ENCODE results near the gene C4orf50.
"Not testable (repeated sequence)": the region's sequence is repeated elsewhere in the genome, so short reads cannot be mapped to it uniquely, and the experiment has no call there.

The C4orf50 gene

DNA sequence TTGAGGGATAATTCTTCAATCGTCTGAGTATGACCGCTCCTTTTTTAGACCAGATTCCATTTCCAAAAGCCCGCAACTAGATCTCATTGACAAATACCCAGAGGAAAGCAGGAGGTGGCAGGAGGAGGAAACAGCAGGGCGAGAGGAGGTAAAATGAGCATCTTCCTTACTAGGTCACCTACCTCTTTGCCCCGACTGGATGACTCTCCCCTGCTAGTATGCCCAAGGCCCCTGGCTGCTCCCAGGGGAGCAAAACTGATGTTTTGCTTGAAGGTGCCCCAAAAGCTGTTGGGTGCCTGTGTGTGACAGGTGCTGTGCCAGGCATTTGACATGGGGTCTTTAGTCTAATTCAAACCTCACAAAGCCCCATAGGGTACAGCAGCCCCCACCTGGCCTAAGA lies 48.9 kb downstream of the C4orf50 start:
- DNase-seq (ENCODE audit: low read depth in 2 of 2) = no peak

DNA sequence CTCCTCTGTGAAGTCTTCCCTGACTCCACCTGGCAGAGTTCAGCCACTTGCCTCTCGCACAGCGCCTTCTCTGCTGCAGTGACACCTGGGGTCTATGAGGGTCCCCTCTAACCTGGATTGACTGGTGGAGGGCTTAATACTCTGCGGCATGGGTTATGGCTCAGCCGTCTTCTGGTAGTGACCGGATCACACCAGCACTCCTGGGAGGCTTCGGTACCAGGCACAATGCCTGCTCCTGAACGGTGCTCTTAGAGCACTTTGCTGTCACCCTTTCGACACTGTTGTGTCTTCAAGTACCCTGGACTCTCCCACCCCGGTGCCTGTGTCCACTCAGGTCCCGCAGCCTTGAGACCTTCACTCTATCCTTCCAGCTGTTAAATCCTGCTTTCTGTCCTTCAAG lies 50.0 kb downstream of the C4orf50 start:
- no peak for DNase-seq (ENCODE audit: low read depth in 2 of 2)

DNA sequence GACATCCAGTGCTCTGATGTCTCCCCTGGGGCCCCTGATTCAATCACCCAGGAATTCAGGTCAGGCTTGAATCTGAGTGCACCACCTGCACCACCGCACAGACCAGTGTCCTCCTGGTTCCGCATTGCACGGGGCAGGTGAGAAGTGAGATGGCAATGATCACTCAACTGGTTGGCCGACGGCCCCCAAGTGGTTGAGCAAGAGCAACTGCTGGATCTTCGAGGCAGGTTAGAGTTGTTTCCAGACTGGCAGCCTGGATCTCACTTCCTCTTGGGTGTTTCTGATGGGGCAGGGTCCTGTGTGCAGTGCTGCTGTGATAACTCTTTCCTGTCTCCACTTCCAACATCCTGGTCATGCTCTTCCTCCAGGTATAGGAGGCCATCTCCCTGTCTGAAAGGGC lies 50.4 kb downstream of the C4orf50 start:
- DNase-seq (ENCODE audit: low read depth in 2 of 2) = no peak

DNA sequence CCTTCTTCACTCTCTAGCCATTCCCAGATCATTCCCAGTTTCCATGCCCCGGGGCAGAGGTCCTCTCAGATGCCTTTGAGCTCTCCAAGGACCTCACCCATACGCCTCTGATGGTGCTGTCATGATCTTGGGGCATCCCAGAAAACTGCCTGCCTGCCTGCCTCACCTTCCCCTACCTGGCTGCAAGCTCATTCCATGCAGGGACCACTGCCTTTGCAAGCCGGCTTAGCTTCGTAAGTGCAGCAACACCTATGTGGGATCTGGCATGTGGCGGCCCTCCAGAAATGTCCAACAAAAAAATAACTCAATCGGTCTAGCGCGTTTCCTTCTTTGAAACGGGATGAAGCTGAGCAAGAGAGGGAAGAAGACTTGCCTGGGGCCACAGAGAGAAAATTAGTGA lies 53.0 kb downstream of the C4orf50 start:
- DNase-seq (ENCODE audit: low read depth in 2 of 2) = no peak

DNA sequence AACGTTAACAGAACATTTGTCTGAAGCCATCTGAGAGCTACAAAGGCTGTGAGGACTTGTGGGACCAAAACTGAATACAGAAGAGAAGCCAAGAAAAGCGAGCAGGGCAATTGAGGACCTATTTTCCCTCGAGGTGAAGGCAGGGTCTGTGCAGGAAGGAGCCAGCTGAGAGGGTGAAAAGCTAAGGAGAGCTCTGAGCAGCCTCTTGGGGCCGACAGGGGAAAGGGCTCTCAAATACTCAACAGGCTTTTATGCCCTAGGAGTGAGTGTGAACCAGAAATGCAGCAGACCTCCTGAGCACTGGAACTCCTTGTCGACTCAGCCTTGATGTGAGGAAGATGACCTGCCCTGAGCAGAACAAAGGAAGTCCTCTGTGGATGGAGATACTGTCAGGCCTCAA lies 54.2 kb downstream of the C4orf50 start:
- no peak for DNase-seq (ENCODE audit: low read depth in 2 of 2)

DNA sequence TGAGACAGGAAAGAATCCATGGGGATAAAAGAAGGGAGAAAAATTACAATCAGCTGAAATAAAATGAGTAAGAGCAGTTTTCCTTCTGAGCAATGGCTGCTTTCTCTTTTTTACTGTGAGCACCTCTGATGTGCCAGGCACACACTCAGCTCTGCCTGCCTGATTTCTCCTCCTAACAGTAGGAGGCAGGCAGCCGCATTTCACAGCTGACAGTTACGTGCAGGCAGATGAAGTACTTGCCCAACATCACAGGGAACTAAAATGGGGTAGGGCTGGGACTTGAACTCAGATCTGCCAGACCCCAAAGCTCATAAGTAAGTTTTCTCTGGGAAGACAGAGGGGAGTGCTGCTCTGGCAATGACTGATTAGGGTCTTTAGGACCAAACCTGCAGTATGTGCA lies 54.6 kb downstream of the C4orf50 start:
- DNase-seq (ENCODE audit: low read depth in 2 of 2) = no peak

DNA sequence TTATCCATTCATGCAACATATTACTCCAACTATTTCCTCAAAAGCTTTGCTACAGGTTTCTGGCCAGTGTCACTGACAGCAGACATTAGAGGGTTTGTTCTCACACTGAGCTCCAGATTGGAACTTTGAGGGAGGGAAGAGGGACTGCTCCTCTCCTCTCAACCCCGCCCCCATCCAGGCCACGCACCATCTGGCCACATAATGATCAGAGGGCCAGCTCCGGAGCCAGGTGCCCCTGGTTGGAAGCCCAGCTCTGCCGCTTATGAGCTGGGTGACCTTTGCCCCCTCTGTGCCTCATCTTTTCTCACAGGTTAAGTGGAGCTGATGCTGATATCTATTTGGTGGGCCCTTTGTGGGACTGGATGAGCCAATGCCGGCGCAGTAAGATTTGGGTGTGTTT lies 55.8 kb downstream of the C4orf50 start:
- no peak for DNase-seq (ENCODE audit: low read depth in 2 of 2)

DNA sequence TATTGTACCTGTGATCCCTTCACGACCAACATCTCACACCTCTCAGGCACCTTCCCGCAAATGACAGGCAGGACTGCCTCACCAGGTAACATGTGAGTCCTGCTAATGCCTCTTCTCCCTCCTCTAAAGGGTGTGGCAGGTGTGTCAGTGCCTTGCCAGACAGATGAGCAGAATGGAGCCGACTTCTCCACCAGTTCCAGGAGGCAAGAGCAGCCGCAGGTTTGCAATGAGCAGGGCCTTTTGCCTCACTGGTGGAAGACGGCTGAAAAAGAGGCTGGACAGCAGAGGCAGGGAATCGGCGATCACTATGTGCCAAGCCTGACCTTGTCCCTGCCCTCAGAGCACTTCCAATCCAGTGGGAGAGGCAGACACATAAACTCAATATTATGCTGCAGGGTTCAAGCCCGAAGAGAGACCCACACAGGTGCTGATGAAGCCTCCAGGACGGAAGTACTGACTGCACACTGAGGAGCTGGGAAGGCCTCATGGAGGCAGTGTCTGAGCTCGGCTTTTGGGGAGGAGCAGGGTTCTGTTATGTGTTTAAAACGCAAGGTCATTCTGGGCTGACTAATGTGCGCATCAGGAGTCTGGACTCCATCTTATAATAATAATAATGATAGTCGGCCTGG lies 57.9 kb downstream of the C4orf50 start:
- DNase-seq (ENCODE audit: low read depth in 2 of 2) = no peak

DNA sequence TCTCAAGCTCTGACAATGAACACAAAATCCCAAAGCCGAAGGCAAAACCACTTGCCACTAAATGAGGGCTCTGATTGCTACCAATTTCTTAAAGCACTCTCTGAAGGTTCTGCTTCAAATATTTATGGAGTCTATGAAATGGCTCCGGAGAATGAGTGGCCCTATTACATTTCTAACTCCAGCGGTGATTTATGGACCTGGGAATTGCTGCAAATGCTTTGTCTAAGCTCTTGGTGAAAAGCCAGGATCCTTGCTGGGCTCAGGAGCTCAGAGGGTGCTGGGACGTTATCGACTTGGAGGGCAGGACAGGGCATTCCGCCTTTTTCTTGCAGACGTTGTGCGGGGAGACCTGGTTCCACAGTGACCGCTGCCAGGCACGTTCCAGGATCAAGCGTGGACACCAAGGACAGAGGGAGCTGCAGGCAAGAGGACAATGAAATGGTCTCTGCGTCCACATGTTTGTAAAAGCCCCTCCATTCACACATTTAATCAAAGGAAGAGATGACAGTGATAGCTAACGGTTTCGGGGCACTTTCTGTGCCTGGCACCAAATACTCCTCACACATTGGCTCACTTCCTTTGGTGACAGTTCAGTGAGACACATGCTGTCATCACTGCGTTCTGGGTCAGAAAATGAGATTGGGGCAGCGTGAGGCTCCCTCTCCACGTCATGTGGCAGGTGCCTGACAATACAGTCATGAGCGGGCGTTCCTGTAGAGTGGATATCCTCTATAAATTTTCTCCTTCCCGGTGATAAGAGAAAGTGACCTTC lies 58.8 kb downstream of the C4orf50 start:
- no peak for DNase-seq (ENCODE audit: low read depth in 2 of 2)

DNA sequence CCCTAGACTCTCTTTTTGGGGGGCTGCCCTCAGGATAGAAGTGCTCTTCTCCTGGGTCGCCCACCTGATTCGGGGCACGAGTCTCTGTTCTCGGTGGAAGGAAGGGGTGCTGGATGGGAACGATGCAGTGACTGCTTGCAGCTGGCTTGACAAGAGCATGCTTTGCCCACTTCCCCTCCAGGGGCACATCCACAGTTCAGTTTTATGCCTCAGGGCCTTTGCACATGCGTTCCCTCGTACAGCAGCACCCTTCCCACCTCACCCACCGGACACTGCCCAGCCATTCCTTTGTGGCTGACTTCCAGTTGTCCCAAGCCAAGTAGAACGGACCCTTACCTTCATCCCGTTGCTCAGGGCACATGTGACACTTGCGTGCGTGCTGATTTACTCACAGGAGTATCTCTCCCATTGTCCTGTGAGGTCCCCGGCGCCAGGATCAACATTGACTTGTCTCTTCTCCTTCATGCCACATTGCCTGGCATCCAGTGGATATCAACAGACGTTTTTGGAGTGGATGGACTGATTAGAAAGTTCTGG lies 60.0 kb downstream of the C4orf50 start:
- DNase-seq (ENCODE audit: low read depth in 2 of 2) = no peak

DNA sequence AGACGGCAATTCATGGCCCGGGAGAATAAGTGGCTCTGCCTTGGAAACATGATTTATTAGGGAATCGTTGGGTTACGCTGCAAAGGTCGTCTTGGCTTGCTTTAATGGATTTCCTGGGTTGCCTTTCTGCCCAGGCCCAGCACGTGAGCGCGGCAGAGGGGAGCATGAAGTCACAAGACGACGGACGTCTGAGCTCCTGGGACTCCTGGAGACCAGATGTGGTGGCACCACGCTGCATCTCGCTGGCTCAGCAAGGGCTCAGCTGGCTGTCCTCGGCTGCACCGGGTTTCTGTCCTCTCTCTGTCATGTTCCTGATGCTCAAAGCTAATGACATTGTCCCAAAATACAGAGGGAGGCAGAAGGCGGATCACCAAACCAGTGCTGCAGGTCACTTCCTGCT lies 61.2 kb downstream of the C4orf50 start:
- no peak for DNase-seq (ENCODE audit: low read depth in 2 of 2)

DNA sequence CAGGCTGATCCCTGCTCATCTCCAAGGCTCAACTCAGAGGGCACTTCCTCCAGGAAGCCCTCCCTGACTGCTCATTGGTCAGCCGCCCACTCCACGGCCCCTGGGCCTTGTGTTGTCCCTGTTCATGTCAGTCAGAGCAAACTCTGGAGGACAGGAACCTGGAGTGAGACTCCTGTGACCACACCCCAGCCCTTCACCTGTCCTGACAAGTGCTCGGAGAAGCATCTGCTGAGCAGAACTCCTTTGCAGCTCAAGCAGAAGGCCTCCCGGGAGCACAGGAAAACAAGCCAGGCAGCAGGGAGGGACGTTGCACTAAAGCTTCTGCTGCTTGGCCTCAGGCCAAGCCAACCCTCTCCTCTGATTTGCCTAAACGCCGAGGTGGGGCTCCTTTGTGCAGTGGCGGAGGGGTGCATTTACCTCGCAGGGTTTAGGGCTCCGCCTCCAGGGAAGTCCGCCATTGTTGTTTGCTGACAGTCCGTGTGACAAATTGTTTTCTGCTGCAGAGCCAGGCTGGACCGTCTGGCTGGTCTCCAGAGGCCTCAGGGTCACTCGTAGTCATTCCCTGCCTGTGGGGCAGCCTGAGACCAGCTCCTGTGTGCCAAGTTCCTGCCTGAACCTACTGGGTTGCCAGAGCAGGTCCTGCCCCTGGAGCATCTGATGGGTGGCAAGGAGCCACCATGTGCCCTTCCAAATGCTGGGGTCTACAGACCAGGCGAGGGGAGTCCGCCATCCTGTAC lies 61.8 kb downstream of the C4orf50 start:
- DNase-seq (ENCODE audit: low read depth in 2 of 2) = no peak

DNA sequence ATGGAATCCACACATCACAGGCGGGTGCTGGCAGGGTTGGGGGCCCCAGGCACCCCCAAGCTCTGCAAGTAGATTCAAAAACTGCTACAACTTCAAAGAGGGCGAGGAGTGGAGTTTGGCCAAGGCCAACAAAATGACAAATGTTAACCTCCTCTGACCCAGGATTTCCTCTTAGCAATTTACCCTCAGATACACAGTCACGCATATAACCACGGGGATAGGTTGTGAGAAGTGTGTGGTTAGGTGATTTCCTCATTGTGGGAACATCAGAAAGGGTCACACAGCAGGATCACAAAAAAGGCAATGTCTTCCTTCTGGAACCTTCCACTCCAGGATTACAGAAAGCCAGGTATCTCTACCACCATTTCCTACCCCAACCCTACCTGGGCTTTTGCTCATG lies 62.4 kb downstream of the C4orf50 start:
- no peak for DNase-seq (ENCODE audit: low read depth in 2 of 2)

DNA sequence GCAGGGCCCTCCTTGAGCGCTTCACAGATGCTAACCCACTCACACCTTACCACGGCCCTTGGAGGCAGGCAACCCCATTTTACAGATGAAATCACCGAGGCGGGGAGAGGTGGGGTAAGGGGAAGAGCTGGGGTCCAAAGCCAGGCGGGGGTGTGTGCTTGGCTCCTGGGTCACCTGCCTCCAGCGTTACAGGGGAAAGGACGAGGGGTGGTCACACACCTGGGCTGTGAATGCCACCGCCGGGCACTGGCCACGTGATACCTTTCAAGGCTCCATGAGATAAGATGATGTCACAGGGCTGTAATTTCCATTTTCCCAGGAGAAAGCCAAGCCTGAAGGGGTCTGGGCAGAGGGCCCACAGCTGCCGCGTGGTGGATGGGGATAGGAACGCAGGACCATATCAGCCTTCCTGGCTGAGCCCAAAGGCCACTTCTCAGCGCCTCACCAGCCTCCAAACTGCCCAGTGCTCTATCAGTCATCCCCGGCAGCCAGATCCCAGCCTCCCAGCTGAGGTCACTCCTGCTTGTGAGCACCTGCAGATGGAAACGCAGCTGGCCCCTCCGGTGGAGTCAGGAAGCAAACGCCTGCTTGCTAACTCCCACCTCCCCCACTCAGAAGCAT lies 62.9 kb downstream of the C4orf50 start:
- no peak for DNase-seq (ENCODE audit: low read depth in 2 of 2)

DNA sequence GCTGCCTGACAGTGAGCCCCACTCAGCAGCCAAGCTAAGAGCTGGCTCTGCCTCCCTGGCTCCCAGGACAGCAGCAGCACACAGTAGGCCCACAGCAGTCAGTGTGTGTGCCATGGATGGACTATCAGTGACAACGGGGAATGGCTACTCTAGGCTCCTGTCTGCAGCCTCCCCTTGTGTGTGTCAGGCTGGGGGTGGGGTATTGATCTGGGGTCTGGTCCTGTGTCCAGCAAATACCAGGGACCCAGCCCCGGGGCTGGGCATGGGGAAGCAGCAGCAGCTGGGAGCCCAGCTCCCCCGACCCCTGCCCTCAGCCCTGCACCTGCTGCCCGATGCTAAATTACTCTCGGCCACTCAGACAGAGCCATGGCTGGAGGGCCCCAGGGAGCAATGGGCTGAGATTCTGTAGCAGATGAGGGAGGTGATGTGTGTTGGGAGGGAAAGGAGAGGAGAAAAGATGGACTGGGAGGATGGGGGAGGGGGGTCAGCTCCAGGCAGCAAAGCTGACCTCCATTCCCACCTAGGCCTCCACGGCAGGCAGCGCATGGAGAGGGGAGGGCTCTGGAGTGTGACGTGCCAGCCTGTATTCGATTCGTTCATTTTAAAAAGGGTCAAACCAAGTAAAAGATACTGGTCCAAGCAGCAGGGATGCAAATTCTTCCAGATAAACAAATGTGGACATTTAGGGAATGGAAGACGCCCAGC lies 64.0 kb downstream of the C4orf50 start:
- no peak for DNase-seq (ENCODE audit: low read depth in 2 of 2)

DNA sequence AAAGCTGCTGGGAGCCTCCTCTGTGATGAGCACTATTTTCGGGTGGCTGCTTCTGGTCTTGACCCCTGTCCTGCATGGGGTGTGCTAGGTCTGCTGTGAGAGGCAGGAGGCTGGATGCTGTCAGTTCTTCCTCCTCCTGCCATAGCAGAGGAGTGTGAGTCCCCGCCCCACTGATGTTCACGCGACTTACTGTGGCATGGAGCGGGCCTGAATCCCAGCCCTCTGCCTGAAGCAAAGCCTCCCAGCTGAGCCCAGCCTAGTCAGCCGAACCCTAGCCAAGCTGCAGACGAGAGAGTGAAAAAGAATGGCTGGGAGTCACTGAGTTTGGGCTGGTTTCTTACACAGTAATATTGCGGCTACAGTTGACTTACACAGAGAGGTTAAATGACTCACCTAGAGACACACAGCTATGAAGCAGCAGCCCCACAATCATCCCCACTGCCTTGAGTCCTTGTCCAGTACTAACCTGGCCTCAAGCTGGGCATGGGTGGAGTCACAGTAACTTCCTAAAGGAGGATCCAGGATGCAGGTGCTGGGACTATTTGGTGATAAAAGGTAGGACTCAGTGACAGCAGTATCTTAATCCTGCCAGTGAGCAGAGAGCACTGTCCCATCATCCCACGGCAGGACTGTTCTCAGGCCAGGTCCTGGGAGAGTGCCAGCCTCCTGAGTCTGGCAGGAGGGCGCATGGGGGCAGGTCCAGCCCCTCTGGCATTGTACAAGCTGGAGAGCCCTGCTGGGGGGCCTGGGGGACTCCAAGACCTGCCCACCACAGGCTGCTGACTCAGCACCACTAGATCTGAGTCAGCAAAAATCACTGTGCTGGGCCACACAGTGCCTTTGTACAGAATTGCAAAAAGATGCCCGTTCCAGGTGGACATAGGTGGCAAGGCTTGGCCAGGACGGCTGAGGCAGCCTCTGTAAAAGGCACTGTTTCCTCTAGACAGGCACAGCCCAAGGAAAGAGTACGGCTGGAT lies 65.0 kb downstream of the C4orf50 start:
- DNase-seq (ENCODE audit: low read depth in 2 of 2) = no peak

DNA sequence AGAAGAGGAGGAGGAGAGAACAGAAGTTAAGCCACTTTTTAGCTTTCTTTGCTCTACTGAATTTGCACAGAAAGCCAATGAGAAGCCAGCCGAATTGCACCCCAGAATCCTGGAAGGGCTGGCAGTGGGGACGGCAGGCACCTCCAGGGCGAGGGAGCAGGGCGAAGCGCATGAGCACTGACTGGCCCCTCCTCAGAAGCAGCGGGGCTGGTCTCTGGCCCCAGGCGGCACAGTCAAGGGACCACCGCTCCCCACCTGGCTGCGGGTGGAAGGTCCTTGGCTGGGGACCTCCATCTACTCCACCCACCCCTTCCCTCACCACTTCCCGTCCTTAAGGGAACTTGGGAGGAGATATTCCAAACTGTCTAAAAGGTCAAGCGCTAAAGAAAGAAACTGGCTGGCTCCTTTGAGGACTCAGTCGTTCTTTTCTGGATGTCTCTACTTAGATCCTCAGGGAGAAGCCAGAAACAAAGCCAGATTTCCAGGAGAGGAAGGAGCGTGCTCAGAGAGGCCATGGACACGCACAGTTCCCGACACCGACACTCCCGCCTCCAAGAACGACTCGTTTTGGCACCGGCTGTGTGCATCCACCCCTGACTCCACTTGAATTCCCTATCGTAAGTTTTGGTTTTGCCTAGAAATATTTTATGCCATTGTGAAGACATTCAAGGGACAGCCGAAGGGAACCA lies 65.8 kb downstream of the C4orf50 start:
- no peak for DNase-seq (ENCODE audit: low read depth in 2 of 2)

DNA sequence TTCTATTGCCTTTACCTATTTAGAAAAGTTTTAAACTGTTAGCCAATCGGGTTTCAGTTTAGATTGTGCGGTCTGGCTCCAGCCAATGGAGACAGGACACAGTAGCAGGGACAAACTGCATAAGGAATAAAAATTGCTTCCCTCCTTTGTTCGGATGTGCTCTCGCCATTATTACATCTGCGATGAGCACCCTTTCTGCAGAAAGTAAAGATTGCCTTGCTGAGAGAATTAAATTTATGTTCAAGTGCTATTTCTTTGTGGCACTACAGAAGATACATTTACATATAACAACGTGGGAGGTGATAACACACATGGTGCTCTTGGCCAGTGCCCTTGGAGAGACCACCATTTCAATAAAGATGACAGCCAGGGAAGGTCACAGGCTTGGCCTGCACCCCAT lies 71.6 kb downstream of the C4orf50 start:
- DNase-seq (ENCODE audit: low read depth in 2 of 2) = not testable (repeated sequence)

DNA sequence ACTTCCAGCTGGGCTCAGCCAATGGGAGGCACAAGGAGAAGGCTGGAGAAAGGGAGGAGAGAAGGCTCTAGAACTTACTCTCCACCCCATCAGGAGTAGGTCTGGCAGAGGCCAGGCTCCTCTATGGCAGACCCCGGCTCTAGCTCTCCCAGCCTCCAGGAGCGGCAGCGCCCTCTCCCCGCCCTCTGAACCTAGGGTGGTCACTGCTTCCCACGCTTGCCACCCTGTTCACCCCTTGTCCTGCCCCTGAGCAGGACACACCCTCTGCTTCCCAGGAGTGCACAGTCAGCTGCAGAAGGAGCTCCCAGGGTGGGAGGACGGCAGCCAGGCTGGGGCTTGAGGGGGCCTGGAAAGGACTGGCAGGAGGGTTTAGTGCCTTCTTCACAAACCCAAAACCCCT lies 72.3 kb downstream of the C4orf50 start:
- no peak for DNase-seq (ENCODE audit: low read depth in 2 of 2)

DNA sequence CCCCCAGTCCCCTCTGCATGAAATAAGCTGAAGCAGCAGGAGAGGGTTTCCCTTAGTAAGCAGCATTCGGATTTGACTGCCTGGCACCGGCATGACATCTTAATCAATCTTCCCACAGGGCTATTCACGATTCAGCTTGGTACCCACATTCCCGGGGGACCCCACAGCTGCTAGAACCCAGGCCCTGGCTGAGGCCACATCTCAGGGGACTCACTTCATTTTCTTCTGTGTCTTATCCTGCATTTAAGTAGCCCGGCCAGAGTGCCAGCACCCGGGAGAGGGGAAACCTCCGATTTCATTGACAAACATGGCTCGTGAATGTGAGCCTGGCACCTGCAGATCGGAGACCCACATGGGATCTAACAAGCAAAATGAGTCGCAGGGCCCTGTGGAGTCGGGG lies 73.1 kb downstream of the C4orf50 start:
- no peak for DNase-seq (ENCODE audit: low read depth in 2 of 2)

Measured in fibroblast of skin of left quadriceps (primary cell).